Islet precursor cell (in vitro differentiated cells): ENCODE results near the gene TSPAN8.
"Not testable (repeated sequence)": the region's sequence is repeated elsewhere in the genome, so short reads cannot be mapped to it uniquely, and the experiment has no call there.

Experiments used
- DNase-seq: peaks from one replicate; pipeline ENCODE4 v3.0.0-alpha.2; 2018

Gene TSPAN8

DNA sequence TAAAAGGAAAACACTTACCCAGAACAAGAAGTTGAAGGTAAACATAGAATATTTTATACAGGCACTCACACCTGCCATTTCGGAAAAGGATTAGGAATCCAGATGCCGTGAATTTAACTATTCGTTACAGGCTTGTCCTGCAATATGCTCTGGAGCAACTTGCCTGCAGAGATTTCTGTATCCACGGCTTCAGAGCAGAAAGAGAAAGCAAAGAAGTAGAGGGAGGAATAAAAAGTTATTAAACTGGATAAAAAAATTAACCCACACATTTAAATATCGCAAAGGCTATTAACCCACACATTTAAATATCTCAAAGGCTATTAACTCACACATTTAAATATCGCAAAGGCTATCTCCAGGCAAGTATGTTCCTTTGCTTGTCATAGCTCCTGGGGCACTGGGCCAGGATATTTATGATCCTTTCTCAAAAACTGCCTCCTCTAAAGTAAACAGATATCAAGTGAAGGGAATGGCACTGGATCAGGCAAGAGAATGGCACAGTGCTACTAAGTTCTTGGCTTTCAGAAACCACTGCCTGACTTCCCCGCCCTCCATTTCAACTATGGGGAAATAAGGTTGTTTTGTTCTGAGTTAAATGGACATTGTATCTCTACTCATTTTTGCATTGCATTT is at the start of gene TSPAN8:
TSS of gene TSPAN8 (minus strand) at position 399 of the 633 bp plus-strand sequence. CDS start at position 78, 321 bp downstream.
- no peak for DNase-seq

DNA sequence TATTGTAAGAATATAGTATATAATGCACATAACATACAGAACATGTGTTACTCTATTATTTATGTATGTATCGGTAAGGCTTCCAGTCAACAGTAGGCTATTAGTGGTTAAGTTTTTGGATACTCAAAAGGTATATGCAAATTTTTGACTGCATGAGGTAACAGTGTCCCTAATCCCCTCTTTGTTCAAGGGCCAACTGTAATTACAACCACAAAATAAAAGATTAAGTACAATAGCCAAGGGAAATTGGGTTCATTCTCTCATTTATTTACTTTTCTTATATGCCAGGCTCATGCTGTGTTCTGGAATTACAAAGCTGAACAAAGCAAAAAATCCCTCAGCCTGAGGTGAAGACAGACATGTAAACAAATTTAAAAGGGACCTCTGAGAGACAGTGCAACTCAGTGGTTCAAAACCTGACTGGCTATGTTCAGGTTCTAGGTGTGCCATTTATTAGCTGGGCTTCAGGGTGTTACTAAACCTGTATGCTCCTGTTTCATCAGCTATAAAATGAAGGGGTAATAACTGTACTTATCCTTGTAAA is 43.4 kb upstream of the TSPAN8 start:
- no peak for DNase-seq

DNA sequence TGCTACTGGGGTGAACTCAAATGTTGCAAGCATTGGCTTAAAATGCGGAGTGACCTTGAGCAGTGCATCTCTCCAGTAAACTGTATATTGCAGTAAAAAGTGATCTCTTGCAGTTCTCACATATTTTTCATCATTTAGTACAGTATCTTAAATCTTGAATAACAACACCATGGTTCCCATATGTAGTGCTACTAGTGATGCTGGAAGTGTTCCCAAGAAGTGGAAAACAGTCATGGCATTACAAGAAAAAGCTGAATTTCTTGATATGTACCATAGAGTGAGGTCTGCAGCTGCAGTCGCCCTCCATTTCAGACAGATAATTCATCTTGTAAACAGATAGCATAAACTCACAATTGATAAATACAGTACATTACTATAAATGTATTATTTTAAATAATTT is 42.9 kb upstream of the TSPAN8 start:
- no peak for DNase-seq

DNA sequence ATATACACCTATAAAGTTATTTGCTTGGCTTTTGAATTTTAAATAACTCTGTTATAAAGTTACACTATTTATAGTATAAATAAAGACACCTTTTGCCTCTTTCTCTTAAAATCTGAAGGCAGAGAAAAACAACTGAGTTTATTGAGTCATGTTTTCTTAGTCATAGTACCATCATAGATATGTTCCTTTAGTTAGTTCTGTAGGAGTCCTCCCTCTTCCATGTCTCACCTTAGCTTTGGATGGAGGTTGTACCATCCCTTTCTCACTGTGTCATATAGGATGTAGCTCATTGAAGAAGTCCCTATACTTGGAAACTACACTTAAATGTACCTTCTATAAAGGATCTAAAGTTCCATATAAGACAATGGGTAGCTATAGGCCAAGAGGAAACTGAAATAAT is 39.7 kb upstream of the TSPAN8 start:
- DNase-seq = no peak

DNA sequence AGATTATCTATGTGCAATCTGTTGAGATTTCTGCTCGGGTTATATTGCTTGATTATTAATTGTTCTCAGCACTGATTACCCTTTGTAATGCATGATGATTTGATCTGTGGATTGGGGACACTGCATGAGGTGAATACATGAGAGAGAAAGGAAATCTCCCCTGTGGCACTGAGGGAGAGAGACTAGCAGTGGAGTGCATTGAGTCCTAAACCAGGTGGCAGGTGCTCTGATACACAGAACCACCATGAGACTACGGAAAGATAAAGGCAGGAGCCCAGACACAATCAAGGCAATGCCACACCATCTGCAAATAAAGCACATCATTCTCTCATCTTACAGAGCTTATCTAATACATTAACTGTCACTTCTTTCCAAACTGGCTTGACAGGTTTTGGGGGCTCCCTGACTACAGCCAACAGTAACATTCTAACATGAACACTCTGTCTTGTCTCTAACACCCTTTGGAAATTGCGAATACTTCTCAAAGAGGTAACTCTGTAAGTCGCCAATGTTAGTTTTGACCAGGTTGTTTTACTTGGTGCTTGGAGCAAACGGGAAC is 37.6 kb upstream of the TSPAN8 start:
- DNase-seq = no peak

DNA sequence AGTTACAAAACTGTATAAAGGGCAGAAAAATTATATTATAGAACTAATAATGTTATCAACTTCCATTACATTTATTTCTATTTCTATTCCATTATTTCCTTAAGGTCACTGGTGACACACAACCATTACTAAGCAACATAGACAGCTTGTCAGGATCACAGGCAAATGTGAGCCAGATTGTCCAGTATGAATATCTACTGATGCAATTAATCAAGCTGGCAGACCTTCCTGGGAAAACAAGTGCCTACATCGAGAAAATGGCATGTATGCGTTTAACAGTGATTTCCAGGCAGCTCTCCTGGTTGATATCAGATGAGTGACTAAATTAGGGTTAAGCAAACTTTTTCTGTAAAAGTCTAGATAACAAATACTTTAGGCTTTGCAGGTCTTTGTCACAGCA is 36.9 kb upstream of the TSPAN8 start:
- no peak for DNase-seq

DNA sequence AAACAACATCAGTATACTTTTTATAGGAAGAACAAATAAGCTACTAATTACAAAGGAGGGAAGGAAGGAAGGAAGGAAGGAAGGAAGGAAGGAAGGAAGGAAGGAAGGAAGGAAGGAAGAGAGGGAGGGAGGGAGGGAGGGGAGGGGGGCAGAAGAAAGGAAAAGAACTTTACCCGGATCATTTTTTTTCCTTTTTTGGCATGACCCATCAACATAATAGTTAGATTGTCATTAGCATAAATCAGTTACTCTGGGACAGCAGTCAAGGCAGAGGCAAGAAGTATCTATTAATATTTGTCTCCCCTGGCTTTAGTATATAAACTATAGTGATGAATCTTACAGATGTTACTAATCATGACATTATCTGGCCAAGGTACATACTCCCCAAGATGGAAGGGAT is 35.2 kb upstream of the TSPAN8 start:
- no peak for DNase-seq

DNA sequence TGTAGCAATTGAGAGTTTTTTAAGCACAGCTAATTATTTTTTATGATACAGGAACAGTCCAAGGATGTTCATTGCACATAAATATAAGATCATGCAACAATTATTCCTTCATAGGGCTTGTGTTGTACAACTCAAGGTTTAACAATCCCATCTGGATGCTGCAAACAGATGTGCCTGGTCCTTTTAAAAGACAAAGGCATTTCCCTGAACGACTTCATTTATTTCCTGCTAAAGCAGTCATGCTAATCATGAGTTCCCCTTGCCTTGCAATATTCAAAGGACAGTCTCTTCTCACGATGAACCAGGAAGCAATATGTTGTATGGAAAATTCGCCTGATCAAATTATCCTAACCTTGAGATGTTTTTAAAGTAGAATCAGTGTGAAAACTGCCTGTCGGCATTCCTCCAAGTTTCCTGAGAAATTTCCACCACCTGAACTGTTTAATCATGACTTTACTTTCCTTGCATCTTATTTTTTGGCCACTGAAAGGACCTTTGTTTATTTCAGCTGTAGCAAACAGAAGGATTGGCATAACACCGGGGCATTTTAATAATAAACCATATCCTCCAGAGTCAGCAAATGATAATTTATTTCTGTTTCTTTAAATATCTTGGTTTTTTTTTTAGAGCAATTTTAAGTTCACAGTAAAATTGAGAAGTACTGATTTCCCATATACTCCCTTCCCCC is 33.9 kb upstream of the TSPAN8 start:
- DNase-seq = no peak

DNA sequence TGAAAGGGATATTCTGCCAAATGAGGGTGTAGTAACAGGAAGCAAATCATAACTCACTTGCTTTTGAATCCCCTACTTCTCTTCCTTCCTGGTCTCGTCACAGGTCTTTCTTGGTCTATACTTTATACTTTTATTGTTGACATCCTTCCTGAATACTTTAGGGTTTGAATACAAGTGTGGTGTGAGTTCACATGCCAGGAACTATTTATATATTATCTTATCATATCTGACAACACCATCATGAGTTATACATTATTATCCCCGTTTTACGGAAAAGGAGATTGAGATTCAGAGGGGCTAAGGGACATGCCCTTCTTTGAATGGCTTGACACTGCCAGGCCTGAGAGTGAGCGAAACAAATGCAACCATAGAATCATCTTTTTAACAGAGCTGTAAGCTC is 33.0 kb upstream of the TSPAN8 start:
- DNase-seq = no peak

DNA sequence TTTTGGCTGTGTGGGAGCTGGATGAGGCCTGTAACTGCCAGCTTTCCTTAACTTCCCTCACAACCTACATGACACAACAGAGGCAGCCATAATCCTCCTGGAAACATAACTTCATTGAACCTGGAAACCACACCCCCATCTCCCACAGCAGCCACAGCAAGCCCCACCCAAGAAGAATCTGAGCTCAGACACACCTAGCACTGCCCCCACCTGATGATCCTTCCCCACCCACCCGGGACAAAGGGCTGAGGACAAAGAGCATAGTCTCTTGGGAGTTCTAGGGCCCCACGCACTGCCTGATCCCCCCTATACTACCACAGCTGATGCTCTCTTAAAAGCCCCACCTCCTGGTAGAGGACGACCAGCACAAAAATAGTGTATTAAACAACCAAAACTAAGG is 29.6 kb upstream of the TSPAN8 start:
- no peak for DNase-seq

DNA sequence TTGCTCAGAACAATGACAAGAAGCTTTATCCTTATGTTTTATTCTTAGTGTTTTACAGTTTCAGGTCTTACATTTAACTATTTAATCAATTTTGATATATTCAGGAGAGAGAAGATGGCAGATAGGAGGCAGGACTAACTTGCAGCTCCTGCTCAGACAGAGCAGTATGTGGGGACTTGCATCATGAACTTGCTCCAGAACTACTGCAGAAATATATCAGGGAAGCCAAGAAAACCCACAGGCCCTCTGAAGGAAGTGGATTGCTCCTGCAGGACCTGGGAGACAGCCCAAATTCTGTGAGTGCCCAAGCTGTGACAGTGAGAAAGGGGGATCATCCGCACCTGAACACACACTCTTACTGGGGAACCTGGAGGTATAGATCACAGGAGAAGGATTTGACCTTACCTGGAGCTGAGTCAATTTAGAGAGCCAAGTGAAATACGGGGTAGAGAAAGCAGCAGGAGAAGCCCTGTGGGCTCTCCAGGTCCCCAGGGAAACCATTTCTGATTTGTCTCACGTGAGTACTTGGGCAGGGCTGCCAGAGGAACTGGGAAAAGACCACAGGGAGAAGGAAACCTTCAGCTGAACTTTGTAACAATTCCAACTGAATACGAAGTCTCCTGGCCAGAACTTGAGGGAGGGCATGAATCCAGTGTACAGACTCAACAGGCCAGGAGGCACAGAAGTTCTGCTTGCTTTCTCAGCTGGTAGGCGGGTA is 28.9 kb upstream of the TSPAN8 start:
- no peak for DNase-seq

DNA sequence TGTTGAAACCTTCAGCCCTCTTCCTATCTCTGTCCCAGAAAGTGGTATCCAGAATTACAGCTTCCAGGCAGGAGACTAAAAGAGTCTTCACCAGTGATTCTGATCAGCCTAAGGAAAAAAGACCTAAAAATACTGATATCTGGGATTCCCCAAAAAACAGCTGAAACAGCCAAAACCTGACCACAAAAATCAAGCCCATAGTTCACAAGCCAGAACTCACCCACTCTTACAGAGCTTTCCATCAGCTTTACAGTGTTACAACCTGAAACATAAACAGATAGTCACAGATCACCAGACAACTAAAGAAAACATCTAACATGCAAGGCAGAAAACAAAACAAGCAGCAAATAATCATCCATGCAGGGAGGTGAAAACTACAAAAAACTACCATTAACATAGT is 26.0 kb upstream of the TSPAN8 start:
- DNase-seq = no peak

DNA sequence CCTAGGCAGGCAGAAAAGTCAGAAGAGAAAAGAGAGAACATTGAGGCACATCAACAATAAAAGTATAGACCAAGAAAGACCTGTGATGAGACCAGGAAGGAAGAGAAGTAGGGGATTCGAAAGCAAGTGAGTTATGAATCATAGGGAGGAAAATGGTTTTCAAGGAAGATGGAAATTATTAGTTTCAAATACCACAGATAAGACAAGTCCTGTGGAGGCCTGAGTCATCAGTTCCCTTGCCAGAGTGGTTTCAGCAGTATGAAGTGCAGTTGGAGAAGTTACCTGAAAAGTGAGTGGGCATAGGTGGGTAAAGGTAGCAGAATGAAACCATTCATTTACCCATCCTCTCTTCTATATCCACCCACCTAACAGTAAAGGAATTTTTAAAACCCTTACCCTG is 25.2 kb upstream of the TSPAN8 start:
- no peak for DNase-seq

DNA sequence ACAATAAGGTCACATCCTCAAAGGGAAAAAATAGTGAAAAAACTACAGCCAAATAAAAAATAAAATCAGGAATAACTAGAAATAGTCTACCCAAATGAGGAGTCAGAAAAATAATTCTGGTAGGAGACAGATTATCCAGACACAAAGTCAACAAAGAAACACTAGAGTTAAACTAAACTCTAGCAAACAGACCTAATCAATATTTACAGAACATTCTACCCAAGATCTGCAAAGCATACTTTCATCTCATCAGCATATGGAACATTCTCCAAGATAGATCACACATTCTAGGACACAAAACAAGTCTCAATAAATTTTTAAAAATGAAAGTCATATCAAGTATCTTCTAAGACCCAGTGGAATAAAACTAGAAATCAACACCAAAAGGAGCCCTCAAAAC is 20.4 kb upstream of the TSPAN8 start:
- no peak for DNase-seq

DNA sequence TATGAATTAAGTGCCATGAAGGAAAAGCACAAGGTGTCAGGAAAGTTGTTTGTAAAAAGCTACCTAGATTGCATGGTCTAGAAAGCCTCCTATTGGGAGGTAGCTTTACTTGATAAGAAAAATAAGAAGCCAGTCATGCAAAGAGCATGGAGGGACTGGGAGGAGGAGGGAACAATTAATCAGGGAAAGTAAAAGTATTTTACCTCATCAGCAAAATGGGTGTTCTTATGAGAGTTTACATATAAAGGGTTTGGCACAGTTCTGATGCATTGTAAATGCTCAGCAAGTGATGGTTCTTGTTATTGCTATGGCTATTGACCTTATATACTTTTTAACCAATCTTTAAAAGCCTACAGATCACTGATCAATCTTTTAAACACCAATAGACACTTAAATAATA is 17.0 kb upstream of the TSPAN8 start:
- DNase-seq = no peak

DNA sequence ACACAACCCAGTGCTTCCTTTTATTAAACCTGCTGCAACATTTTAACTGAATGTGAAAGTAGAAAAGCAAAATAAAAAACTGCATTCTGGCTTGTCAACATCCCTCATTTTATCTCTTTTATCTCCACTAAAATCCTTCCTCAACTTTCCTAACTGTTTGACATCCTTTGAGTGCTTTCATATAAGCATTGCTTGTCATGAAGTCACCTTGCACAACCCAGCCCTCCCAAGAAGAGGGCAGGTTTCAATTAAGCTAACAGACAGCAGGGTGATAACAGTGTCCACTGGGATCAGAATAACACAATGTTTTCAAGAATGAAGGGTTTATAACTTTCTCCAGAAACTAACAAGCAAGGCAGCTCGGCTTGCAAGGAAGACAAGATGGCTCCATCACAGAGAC is 16.3 kb upstream of the TSPAN8 start:
- no peak for DNase-seq

DNA sequence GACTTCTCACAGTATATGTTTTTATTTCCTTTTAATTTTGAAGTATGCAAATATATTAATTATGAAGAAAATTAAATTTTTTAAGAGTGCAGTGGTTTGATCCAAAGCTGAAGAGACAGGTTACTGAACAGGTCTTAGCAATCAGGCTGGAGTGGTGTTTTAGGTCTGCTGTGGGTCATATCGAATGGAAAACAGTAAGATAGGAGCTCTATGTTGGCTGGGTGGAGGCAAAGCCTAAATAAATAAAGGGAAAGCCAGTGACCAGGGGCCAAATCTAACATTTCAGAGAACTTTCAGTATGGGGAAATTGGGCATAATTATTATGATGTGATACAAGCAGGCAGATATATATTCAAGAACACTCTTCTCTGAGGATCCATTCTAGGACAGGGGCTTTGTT is 12.7 kb upstream of the TSPAN8 start:
- DNase-seq = no peak

DNA sequence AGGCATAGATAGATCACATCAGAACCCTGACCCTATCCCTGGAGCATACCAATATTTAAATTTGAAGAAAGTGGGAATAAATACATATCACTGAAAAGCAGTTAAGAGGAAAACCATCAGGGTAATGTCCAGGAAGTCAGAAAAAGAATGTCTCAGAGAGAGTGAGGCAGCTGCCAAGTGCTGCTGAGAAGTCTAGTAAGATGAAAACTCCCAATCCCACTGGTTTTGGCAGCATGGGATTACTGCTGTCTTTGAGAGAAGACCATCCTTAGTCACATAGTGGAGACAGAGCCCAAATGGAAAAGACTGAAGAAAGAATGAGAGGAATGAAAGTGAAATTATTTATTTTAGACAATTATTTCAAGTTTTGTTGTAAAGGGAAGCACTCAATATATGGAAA is 11.5 kb upstream of the TSPAN8 start:
- no peak for DNase-seq

DNA sequence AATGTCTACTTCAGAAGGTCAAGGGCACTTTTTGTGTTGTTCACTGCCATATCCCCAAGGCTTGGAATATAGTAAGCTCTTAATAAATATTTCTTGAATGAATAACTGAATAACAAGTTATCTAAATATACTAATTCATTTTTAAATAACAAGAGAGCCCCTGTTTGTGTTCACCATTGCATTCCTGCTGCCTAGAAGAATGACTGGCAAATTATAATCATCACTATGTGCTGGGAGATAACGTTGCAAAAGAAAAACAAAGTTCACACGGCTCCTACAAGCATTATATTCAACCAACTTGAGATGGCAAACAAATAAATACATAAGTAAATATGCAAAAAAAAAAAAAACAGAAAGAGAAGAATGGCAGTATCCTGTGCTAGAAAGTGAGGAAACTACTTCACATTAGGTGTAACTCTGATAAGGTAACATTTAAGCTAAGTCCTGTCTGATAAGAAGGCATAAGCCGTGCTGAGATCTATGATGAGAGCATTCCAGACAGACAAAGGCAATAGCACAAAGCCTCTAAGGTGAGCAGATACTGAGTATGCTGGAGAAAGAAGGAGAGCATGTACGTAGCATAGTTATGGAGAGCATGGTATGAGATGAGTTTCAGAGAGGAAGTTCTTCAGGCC is 9.2 kb upstream of the TSPAN8 start:
- no peak for DNase-seq

DNA sequence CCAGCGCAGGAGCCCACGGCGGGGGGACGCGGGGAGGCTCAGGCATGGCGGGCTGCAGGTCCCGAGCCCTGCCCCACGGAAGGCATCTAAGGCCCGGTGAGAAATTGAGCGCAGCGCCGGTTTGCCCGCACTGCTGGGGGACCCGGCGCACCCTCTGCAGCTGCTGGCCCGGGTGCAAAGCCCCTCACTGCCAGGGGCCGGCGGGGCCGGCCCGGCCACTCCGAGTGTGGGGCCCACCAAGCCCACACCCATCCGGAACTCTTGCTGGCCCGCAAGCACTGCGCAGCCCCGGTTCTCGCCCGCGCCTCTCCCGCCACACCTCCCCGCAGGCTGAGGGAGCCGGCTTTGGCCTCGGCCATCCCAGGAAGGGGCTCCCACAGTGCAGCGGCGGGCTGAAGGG is 8.5 kb upstream of the TSPAN8 start:
- DNase-seq = no peak

DNA sequence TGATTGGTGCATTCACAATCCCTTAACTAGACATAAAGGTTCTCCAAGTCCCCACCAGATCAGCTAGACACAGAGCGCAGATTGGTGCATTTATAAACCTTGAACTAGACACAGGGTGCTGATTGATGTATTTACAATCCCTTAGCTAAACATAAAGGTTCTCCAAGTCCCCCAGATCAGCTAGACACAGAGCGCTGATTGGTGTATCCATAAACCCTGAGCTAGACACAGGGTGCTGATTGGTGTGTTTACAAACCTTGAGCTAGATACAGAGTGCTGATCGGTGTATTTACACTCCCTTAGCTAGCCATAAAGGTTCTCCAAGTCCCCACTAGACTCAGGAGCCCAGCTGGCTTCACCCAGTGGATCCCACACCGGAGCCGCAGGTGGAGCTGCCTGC is 8.0 kb upstream of the TSPAN8 start:
- DNase-seq = not testable (repeated sequence)

DNA sequence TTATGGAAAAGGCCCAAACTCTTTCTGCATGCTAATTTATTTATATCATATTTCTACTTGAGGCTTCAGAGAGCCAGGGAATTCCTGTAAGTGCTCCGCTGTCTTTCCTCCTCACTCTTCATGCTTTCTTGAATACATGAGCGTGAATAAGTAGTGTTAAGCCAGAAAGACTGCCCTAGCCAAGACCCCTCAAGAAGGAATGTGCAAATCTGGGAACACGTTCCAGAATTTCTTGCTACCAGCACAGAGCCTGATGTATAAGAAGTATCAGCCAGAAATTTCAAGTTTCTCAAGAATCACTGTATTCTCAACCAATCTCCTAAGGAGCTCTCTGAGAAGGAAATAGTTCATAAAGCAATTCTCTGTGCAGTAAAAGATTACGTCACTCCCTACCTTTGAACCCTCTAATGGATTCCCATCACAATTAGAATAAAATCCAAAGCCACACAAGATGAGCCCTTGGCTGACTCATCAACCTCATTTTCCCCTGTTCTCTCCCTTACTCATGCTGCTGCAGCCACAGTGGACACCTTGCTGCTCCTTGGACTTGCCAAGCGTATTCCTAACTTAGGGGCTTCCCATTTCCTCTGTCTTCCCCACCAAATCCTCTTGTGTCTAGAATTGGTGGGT is 6.9 kb upstream of the TSPAN8 start:
- DNase-seq = no peak

DNA sequence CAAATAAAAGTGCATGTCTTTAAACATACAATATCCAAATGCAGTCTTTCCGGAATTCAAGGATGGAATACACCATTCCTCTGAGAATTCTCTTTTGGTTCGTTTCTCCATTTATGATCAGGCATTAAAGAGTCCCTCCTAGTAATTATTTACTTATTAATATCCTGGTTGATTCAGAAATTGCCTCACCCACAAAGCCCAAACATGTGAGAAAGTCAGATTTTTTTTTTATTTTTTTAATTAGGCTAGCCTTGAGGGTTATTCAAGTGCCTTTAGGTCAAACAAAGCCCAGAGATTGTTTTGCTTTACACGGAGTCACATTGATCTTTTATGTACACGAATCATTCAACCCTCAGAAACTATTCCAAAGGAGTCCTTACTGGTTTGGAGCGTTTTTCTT is 6.4 kb upstream of the TSPAN8 start:
- no peak for DNase-seq
